Neural progenitor cell (in vitro differentiated cells): ENCODE data around the gene PSD2. TPM values are rescaled to one million over a fixed set of nuclear protein-coding genes. Genes with fewer than 3 reads are reported as not detected.

Source experiments
- DNase-seq: peaks from one replicate; pipeline ENCODE4 v3.0.0-alpha.2; 2016; ENCODE audit warnings: low spot score
- H2AFZ ChIP-seq: fragments of 200-600 bp; sonication (generic); replicated peaks from 2 replicates; pipeline ENCODE4 v1.6.1; 2016; ENCODE audit warnings: antibody characterized with exemption
- H3F3A ChIP-seq: fragments of 200-600 bp; sonication (generic); 2 replicates; pipeline ENCODE4 v1.6.1; 2016; ENCODE audit warnings: antibody characterized with exemption, low read depth
- H3K27ac ChIP-seq: fragments of 200-600 bp; sonication (generic); 2 replicates; pipeline ENCODE4 v1.5.1; 2016; ENCODE audit warnings: mild to moderate bottlenecking
- H3K27me3 ChIP-seq: fragments of 200-600 bp; sonication (generic); 2 replicates; pipeline ENCODE4 v1.6.1; 2016; ENCODE audit warnings: mild to moderate bottlenecking, moderate library complexity
- H3K36me3 ChIP-seq: fragments of 200-600 bp; sonication (generic); 2 replicates; pipeline ENCODE4 v1.5.1; 2016
- H3K4me1 ChIP-seq: fragments of 200-600 bp; sonication (generic); 2 replicates; pipeline ENCODE4 v1.6.1; 2016; ENCODE audit warnings: mixed run types
- H3K4me2 ChIP-seq: fragments of 200-600 bp; sonication (generic); 2 replicates; pipeline ENCODE4 v1.6.1; 2016
- H3K4me3 ChIP-seq: fragments of 200-600 bp; sonication (generic); 2 replicates; pipeline ENCODE4 v1.5.1; 2016
- H3K79me2 ChIP-seq: fragments of 200-600 bp; sonication (generic); 2 replicates; pipeline ENCODE4 v1.6.1; 2016; ENCODE audit warnings: low read depth
- H3K9ac ChIP-seq: fragments of 200-600 bp; sonication (generic); 2 replicates; pipeline ENCODE4 v1.6.1; 2016
- H3K9me3 ChIP-seq: fragments of 200-600 bp; sonication (generic); 2 replicates; pipeline ENCODE4 v1.5.1; 2016; ENCODE audit warnings: low read depth
- H4K20me1 ChIP-seq: fragments of 200-600 bp; sonication (generic); 2 replicates; pipeline ENCODE4 v1.6.1; 2016; ENCODE audit warnings: low read depth
- H3K27ac Mint-ChIP-seq: 3 replicates; pipeline ENCODE4 v1.8.0; 2021; ENCODE audit warnings: mixed read lengths
- H3K27me3 Mint-ChIP-seq: 2 replicates; pipeline ENCODE4 v1.8.0; 2022; ENCODE audit warnings: low read depth, mild to moderate bottlenecking, inconsistent platforms, moderate library complexity, mixed read lengths; ENCODE audit not compliant: insufficient read depth
- H3K36me3 Mint-ChIP-seq: 3 replicates; pipeline ENCODE4 v1.8.0; 2021; ENCODE audit warnings: mixed read lengths
- H3K4me1 Mint-ChIP-seq: 3 replicates; pipeline ENCODE4 v1.8.0; 2021; ENCODE audit warnings: mixed read lengths
- H3K4me3 Mint-ChIP-seq: 3 replicates; pipeline ENCODE4 v1.8.0; 2021; ENCODE audit warnings: mild to moderate bottlenecking, moderate library complexity, mixed read lengths
- H3K9me3 Mint-ChIP-seq: 3 replicates; pipeline ENCODE4 v1.8.0; 2020; ENCODE audit warnings: mixed read lengths
- CTCF ChIP-seq: fragments of 200-600 bp; sonication (generic); IDR thresholded peaks from 2 replicates; pipeline ENCODE4 v1.5.1; 2017; ENCODE audit warnings: antibody characterized with exemption, mild to moderate bottlenecking
- EZH2 ChIP-seq: fragments of 200-600 bp; sonication (generic); IDR thresholded peaks from 2 replicates; pipeline ENCODE4 v1.6.1; 2017; ENCODE audit warnings: antibody characterized with exemption, mild to moderate bottlenecking, moderate library complexity
- EZH2phosphoT487 ChIP-seq: fragments of 200-600 bp; sonication (generic); IDR thresholded peaks from 2 replicates; pipeline ENCODE4 v1.6.1; 2017; ENCODE audit warnings: antibody characterized with exemption
- total RNA-seq: library from RNA; depleted of rRNA; stranded (reverse); fragments of >200 nt; gene quantifications from 2 replicates; pipeline ENCODE4 v1.2.3, GENCODE V29; 2015; ENCODE audit warnings: low replicate concordance

PSD2 gene
- total RNA-seq, 1 donor from 2014 or later = 0.09 TPM

- Mint-ChIP-seq H3K27ac (no peak overlapping the region), H3K4me1 (no peaks in the 10 kb centered on the region), H3K36me3 (no peaks in the 10 kb centered on the region), H3K27me3 (peaks cover 9% of the 10 kb centered on the region), H3K9me3 (no peaks in the 10 kb centered on the region), H3K4me3 (no peak overlapping the region)
- no peak overlapping the region for H3K4me2 ChIP-seq
- H3K27me3 ChIP-seq = peaks cover 11% of the 10 kb centered on the region
- TF ChIP-seq EZH2 (no peak), EZH2phosphoT487 (no peak), CTCF (no peak)
- no peak overlapping the region for H3K4me3 ChIP-seq
- no peak overlapping the region for H2AFZ ChIP-seq
- no peak overlapping the region for H3K9ac ChIP-seq
- H4K20me1 ChIP-seq = no peaks in the 10 kb centered on the region
- H3F3A ChIP-seq = peaks cover 7% of the 10 kb centered on the region
- no peaks in the 10 kb centered on the region for H3K79me2 ChIP-seq
- no peaks in the 10 kb centered on the region for H3K36me3 ChIP-seq
- H3K4me1 ChIP-seq = peaks cover 4% of the 10 kb centered on the region
- no peak overlapping the region for H3K27ac ChIP-seq
- no peak for DNase-seq
- H3K9me3 ChIP-seq = no peaks in the 10 kb centered on the region
These were observed 66.2 kb downstream of the PSD2 start for GRCh38 chr5:139861889-139862207.

GRCh38 chr5:139862313-139862712 lies 66.7 kb downstream of the PSD2 start:
- Histone ChIP-seq H3K4me2 (no peak overlapping the region), H3F3A (peaks cover 7% of the 10 kb centered on the region), H3K9ac (no peak overlapping the region), H3K27ac (no peak overlapping the region), H3K36me3 (no peaks in the 10 kb centered on the region), H3K9me3 (no peaks in the 10 kb centered on the region), H4K20me1 (no peaks in the 10 kb centered on the region), H3K4me3 (no peak overlapping the region), H3K79me2 (no peaks in the 10 kb centered on the region), H2AFZ (no peak overlapping the region), H3K27me3 (peaks cover 12% of the 10 kb centered on the region), H3K4me1 (peaks cover 4% of the 10 kb centered on the region)
- Mint-ChIP-seq H3K27me3 (peaks cover 9% of the 10 kb centered on the region), H3K27ac (no peak overlapping the region), H3K4me3 (no peak overlapping the region), H3K4me1 (no peaks in the 10 kb centered on the region), H3K36me3 (no peaks in the 10 kb centered on the region), H3K9me3 (no peaks in the 10 kb centered on the region)
- no peak for DNase-seq
- no peak for TF ChIP-seq CTCF
- no peak for TF ChIP-seq EZH2
- no peak for TF ChIP-seq EZH2phosphoT487

- Histone ChIP-seq H2AFZ (no peak overlapping the region), H3K27me3 (peaks cover 12% of the 10 kb centered on the region), H3K79me2 (no peaks in the 10 kb centered on the region), H4K20me1 (no peaks in the 10 kb centered on the region), H3K27ac (no peak overlapping the region), H3K36me3 (no peaks in the 10 kb centered on the region), H3K4me2 (no peak overlapping the region), H3K9ac (no peak overlapping the region), H3K9me3 (no peaks in the 10 kb centered on the region), H3F3A (peaks cover 7% of the 10 kb centered on the region), H3K4me1 (peaks cover 4% of the 10 kb centered on the region), H3K4me3 (no peak overlapping the region)
- peak; percentile 41 for DNase-seq
- Mint-ChIP-seq H3K27me3 (peaks cover 9% of the 10 kb centered on the region), H3K4me1 (no peaks in the 10 kb centered on the region), H3K36me3 (no peaks in the 10 kb centered on the region), H3K9me3 (no peaks in the 10 kb centered on the region), H3K27ac (no peak overlapping the region), H3K4me3 (no peak overlapping the region)
- no peak for TF ChIP-seq EZH2
- peak; percentile 37 for TF ChIP-seq CTCF
- no peak for TF ChIP-seq EZH2phosphoT487
These were observed 67.2 kb downstream of the PSD2 start for GRCh38 chr5:139862803-139863202.

GRCh38 chr5:139863361-139863760 lies 67.8 kb downstream of the PSD2 start:
- no peak for TF ChIP-seq EZH2phosphoT487
- no peak for TF ChIP-seq CTCF
- TF ChIP-seq EZH2 = no peak
- H3K9me3 ChIP-seq = no peaks in the 10 kb centered on the region
- H3K4me2 ChIP-seq = no peak overlapping the region
- H3K4me3 Mint-ChIP-seq = no peak overlapping the region
- H3F3A ChIP-seq = peaks cover 7% of the 10 kb centered on the region
- no peaks in the 10 kb centered on the region for H3K9me3 Mint-ChIP-seq
- no peaks in the 10 kb centered on the region for H3K79me2 ChIP-seq
- H3K9ac ChIP-seq = no peak overlapping the region
- H3K36me3 ChIP-seq = no peaks in the 10 kb centered on the region
- H3K4me1 ChIP-seq = peaks cover 4% of the 10 kb centered on the region
- no peak overlapping the region for H3K4me3 ChIP-seq
- no peak overlapping the region for H3K27ac ChIP-seq
- H3K27ac Mint-ChIP-seq = no peak overlapping the region
- peaks cover 12% of the 10 kb centered on the region for H3K27me3 ChIP-seq
- no peaks in the 10 kb centered on the region for H3K4me1 Mint-ChIP-seq
- H4K20me1 ChIP-seq = no peaks in the 10 kb centered on the region
- DNase-seq = no peak
- peaks cover 9% of the 10 kb centered on the region for H3K27me3 Mint-ChIP-seq
- H3K36me3 Mint-ChIP-seq = no peaks in the 10 kb centered on the region
- H2AFZ ChIP-seq = no peak overlapping the region
